ENCODE results near the gene PCCA. TPM values are rescaled to one million over a fixed set of nuclear protein-coding genes. Genes with fewer than 3 reads are reported as not detected.
A peak's percentile ranks its signal among the peaks of the same experiment; 100 is the strongest.

Gene PCCA
- total and polyA plus RNA-seq, 2 of the 13 experiments (the other 11 are each of a cell fraction or from before 2014, with no cell fraction given): 15.0 to 32.2 TPM

DNA sequence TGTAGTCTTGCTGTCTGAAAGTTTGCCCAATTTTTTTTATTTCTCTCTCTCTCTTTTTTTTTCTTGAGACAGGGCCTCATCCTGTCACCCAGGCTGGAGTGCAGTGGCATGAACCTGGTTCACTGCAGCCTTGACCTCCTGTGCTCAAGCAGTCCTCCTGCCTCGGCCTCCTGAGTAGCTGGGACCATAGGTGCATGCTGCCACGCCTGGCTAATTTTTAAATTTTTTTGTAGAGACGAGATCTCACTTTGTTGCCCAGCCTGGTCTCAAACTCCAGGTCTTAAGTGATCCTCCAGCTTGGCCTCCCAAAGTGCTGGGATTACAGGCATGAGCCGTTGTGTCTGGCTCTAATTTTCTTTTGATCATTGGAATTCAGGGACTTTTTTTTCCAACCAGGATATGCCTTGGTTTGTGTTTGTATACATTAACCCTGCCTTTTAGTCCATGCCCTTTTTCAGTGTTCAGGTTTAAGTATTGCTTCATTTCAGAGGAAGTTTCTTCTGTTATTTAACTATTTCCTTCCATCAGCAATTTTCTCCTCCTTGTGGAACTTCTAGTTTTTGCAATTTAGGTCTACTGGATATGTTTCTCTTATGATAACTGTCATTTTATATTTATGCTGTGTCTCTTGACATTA is 201.4 kb downstream of the PCCA start (continued):
- TF ChIP-seq, protein P1, sequence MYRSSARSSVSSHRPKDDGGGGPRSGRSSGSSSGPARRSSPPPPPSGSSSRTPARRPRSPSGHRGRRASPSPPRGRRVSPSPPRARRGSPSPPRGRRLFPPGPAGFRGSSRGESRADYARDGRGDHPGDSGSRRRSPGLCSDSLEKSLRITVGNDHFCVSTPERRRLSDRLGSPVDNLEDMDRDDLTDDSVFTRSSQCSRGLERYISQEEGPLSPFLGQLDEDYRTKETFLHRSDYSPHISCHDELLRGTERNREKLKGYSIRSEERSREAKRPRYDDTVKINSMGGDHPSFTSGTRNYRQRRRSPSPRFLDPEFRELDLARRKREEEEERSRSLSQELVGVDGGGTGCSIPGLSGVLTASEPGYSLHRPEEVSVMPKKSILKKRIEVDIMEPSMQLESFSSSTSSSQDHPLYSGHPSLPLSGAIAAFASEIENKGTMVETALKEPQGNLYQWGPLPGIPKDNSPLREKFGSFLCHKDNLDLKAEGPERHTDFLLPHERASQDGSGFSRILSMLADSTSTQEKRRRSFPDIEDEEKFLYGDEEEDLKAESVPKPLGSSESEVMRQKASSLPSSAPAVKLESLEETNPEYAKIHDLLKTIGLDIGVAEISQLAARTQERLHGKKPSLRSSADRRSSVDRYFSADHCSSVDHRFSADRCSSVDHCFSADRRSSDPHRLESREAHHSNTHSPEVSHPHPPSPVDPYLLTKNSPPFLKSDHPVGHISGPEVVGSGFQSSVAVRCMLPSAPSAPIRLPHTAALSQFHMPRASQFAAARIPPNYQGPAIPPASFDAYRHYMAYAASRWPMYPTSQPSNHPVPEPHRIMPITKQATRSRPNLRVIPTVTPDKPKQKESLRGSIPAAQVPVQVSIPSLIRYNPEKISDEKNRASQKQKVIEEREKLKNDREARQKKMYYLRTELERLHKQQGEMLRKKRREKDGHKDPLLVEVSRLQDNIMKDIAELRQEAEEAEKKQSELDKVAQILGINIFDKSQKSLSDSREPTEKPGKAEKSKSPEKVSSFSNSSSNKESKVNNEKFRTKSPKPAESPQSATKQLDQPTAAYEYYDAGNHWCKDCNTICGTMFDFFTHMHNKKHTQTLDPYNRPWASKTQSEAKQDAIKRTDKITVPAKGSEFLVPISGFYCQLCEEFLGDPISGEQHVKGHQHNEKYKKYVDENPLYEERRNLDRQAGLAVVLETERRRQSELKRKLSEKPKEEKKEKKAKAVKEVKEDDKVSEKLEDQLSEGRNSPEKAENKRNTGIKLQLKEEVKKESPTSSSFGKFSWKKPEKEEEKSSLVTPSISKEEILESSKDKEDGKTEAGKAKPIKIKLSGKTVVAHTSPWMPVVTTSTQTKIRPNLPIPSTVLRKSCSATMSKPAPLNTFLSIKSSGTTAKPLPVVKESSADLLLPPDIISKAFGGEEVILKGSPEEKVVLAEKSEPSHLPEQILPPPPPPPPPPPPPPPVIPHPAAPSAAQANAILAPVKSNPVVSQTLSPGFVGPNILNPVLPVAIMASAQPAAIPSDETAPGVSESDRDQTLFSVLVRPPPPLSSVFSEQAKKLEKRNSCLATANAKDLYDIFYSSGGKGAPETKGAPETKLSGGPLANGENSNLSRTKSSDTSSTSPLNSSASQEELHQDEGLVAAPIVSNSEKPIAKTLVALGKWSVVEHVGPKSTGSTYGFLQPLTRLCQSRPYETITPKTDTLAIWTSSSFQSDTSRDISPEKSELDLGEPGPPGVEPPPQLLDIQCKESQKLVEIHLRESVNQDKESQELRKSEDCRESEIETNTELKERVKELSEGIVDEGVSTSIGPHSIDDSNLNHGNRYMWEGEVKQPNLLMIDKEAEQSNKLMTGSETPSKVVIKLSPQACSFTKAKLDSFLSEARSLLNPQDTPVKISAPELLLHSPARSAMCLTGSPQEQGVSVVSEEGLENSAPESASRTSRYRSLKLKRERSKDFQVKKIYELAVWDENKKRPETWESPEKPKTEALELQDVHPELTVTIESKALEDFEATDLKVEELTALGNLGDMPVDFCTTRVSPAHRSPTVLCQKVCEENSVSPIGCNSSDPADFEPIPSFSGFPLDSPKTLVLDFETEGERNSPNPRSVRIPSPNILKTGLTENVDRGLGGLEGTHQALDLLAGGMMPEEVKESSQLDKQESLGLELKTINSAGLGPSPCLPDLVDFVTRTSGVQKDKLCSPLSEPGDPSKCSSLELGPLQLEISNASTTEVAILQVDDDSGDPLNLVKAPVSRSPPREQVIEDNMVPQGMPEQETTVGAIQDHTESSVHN (CRISPR knock-in tag; IDR thresholded peaks at IDR 0.05): no peak
- TF ChIP-seq, protein P2, sequence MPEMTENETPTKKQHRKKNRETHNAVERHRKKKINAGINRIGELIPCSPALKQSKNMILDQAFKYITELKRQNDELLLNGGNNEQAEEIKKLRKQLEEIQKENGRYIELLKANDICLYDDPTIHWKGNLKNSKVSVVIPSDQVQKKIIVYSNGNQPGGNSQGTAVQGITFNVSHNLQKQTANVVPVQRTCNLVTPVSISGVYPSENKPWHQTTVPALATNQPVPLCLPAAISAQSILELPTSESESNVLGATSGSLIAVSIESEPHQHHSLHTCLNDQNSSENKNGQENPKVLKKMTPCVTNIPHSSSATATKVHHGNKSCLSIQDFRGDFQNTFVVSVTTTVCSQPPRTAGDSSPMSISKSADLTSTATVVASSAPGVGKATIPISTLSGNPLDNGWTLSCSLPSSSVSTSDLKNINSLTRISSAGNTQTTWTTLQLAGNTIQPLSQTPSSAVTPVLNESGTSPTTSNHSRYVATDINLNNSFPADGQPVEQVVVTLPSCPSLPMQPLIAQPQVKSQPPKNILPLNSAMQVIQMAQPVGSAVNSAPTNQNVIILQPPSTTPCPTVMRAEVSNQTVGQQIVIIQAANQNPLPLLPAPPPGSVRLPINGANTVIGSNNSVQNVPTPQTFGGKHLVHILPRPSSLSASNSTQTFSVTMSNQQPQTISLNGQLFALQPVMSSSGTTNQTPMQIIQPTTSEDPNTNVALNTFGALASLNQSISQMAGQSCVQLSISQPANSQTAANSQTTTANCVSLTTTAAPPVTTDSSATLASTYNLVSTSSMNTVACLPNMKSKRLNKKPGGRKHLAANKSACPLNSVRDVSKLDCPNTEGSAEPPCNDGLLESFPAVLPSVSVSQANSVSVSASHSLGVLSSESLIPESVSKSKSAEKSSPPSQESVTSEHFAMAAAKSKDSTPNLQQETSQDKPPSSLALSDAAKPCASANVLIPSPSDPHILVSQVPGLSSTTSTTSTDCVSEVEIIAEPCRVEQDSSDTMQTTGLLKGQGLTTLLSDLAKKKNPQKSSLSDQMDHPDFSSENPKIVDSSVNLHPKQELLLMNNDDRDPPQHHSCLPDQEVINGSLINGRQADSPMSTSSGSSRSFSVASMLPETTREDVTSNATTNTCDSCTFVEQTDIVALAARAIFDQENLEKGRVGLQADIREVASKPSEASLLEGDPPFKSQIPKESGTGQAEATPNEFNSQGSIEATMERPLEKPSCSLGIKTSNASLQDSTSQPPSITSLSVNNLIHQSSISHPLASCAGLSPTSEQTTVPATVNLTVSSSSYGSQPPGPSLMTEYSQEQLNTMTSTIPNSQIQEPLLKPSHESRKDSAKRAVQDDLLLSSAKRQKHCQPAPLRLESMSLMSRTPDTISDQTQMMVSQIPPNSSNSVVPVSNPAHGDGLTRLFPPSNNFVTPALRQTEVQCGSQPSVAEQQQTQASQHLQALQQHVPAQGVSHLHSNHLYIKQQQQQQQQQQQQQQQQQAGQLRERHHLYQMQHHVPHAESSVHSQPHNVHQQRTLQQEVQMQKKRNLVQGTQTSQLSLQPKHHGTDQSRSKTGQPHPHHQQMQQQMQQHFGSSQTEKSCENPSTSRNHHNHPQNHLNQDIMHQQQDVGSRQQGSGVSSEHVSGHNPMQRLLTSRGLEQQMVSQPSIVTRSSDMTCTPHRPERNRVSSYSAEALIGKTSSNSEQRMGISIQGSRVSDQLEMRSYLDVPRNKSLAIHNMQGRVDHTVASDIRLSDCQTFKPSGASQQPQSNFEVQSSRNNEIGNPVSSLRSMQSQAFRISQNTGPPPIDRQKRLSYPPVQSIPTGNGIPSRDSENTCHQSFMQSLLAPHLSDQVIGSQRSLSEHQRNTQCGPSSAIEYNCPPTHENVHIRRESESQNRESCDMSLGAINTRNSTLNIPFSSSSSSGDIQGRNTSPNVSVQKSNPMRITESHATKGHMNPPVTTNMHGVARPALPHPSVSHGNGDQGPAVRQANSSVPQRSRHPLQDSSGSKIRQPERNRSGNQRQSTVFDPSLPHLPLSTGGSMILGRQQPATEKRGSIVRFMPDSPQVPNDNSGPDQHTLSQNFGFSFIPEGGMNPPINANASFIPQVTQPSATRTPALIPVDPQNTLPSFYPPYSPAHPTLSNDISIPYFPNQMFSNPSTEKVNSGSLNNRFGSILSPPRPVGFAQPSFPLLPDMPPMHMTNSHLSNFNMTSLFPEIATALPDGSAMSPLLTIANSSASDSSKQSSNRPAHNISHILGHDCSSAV (CRISPR knock-in tag; IDR thresholded peaks at IDR 0.05; ENCODE audit: borderline replicate concordance): no peak
- TF ChIP-seq SRY (CRISPR knock-in tag; IDR thresholded peaks at IDR 0.05): no peak
- TF ChIP-seq HOXA5 (CRISPR knock-in tag; IDR thresholded peaks at IDR 0.05): no peak
- TF ChIP-seq SRF (IDR thresholded peaks at IDR 0.05; ENCODE audit: low read depth, low read length): peak; percentile 50; the same call in 1 of the 2 replicates
- TF ChIP-seq ZNF777 (CRISPR knock-in tag; IDR thresholded peaks at IDR 0.05): no peak
- no peak for TF ChIP-seq REL (CRISPR knock-in tag; conservative IDR thresholded peaks at IDR 0.05)
- no peak for TF ChIP-seq PRPF4 (IDR thresholded peaks at IDR 0.05; ENCODE audit: low read depth, low read length, poor library complexity, severe bottlenecking)
- TF ChIP-seq RXRA (CRISPR knock-in tag; IDR thresholded peaks at IDR 0.05): no peak
- TF ChIP-seq GTF2F1 (IDR thresholded peaks at IDR 0.05; ENCODE audit: low read length): no peak
- peak; percentile 60 for TF ChIP-seq TCF7 (IDR thresholded peaks at IDR 0.05; ENCODE audit: low read depth)
- TF ChIP-seq, protein P3, sequence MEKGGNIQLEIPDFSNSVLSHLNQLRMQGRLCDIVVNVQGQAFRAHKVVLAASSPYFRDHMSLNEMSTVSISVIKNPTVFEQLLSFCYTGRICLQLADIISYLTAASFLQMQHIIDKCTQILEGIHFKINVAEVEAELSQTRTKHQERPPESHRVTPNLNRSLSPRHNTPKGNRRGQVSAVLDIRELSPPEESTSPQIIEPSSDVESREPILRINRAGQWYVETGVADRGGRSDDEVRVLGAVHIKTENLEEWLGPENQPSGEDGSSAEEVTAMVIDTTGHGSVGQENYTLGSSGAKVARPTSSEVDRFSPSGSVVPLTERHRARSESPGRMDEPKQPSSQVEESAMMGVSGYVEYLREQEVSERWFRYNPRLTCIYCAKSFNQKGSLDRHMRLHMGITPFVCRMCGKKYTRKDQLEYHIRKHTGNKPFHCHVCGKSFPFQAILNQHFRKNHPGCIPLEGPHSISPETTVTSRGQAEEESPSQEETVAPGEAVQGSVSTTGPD (CRISPR knock-in tag; IDR thresholded peaks at IDR 0.05): no peak
